Neural progenitor cell (in vitro differentiated cells): ENCODE measurements around the gene SNCAIP. TPM values are rescaled to one million over a fixed set of nuclear protein-coding genes. Genes with fewer than 3 reads are reported as not detected.

Source experiments
- DNase-seq: peaks from one replicate; pipeline ENCODE4 v3.0.0-alpha.2; 2016; ENCODE audit warnings: low spot score
- H2AFZ ChIP-seq: fragments of 200-600 bp; sonication (generic); replicated peaks from 2 replicates; pipeline ENCODE4 v1.6.1; 2016; ENCODE audit warnings: antibody characterized with exemption
- H3F3A ChIP-seq: fragments of 200-600 bp; sonication (generic); 2 replicates; pipeline ENCODE4 v1.6.1; 2016; ENCODE audit warnings: antibody characterized with exemption, low read depth
- H3K27ac ChIP-seq: fragments of 200-600 bp; sonication (generic); 2 replicates; pipeline ENCODE4 v1.5.1; 2016; ENCODE audit warnings: mild to moderate bottlenecking
- H3K27me3 ChIP-seq: fragments of 200-600 bp; sonication (generic); 2 replicates; pipeline ENCODE4 v1.6.1; 2016; ENCODE audit warnings: mild to moderate bottlenecking, moderate library complexity
- H3K36me3 ChIP-seq: fragments of 200-600 bp; sonication (generic); 2 replicates; pipeline ENCODE4 v1.5.1; 2016
- H3K4me1 ChIP-seq: fragments of 200-600 bp; sonication (generic); 2 replicates; pipeline ENCODE4 v1.6.1; 2016; ENCODE audit warnings: mixed run types
- H3K4me2 ChIP-seq: fragments of 200-600 bp; sonication (generic); 2 replicates; pipeline ENCODE4 v1.6.1; 2016
- H3K4me3 ChIP-seq: fragments of 200-600 bp; sonication (generic); 2 replicates; pipeline ENCODE4 v1.5.1; 2016
- H3K79me2 ChIP-seq: fragments of 200-600 bp; sonication (generic); 2 replicates; pipeline ENCODE4 v1.6.1; 2016; ENCODE audit warnings: low read depth
- H3K9ac ChIP-seq: fragments of 200-600 bp; sonication (generic); 2 replicates; pipeline ENCODE4 v1.6.1; 2016
- H3K9me3 ChIP-seq: fragments of 200-600 bp; sonication (generic); 2 replicates; pipeline ENCODE4 v1.5.1; 2016; ENCODE audit warnings: low read depth
- H4K20me1 ChIP-seq: fragments of 200-600 bp; sonication (generic); 2 replicates; pipeline ENCODE4 v1.6.1; 2016; ENCODE audit warnings: low read depth
- H3K27ac Mint-ChIP-seq: 3 replicates; pipeline ENCODE4 v1.8.0; 2021; ENCODE audit warnings: mixed read lengths
- H3K27me3 Mint-ChIP-seq: 2 replicates; pipeline ENCODE4 v1.8.0; 2022; ENCODE audit warnings: low read depth, mild to moderate bottlenecking, inconsistent platforms, moderate library complexity, mixed read lengths; ENCODE audit not compliant: insufficient read depth
- H3K36me3 Mint-ChIP-seq: 3 replicates; pipeline ENCODE4 v1.8.0; 2021; ENCODE audit warnings: mixed read lengths
- H3K4me1 Mint-ChIP-seq: 3 replicates; pipeline ENCODE4 v1.8.0; 2021; ENCODE audit warnings: mixed read lengths
- H3K4me3 Mint-ChIP-seq: 3 replicates; pipeline ENCODE4 v1.8.0; 2021; ENCODE audit warnings: mild to moderate bottlenecking, moderate library complexity, mixed read lengths
- H3K9me3 Mint-ChIP-seq: 3 replicates; pipeline ENCODE4 v1.8.0; 2020; ENCODE audit warnings: mixed read lengths
- EZH2 ChIP-seq: fragments of 200-600 bp; sonication (generic); IDR thresholded peaks from 2 replicates; pipeline ENCODE4 v1.6.1; 2017; ENCODE audit warnings: antibody characterized with exemption, mild to moderate bottlenecking, moderate library complexity
- EZH2phosphoT487 ChIP-seq: fragments of 200-600 bp; sonication (generic); IDR thresholded peaks from 2 replicates; pipeline ENCODE4 v1.6.1; 2017; ENCODE audit warnings: antibody characterized with exemption
- total RNA-seq: library from RNA; depleted of rRNA; stranded (reverse); fragments of >200 nt; gene quantifications from 2 replicates; pipeline ENCODE4 v1.2.3, GENCODE V29; 2015; ENCODE audit warnings: low replicate concordance
- TF ChIP-seq, protein P1 (sequence below): fragments of 200-600 bp; sonication (generic); IDR thresholded peaks from 2 replicates; pipeline ENCODE4 v1.5.1; 2017; ENCODE audit warnings: antibody characterized with exemption, mild to moderate bottlenecking

Gene SNCAIP
- total RNA-seq, 1 donor from 2014 or later = 4.8 TPM

DNA sequence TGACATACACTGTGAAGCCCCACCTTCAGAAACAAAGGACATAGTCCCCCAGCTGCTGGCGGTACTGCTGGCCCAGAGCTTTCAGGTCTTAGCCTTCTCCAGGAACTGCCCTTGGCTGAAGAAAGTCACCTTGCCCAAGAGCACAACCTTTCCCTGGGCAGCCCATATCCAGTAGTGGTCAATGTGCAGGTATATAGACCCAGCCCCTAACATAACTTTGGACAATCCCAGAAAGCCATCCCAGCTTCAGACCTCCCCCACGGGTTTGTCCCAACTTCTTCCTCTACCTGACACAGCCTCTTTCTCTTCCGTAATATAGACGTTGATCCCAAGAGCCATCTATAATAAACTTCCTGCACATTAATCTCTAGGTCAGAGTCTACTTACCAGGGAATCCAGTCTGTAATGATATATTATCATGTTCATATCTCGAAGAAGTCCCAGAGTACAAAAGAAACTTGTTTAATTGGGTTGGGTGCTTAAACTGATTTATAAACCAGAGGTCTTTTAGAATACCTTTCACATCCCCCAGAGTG lies 157.4 kb downstream of the SNCAIP start:
- Histone ChIP-seq H4K20me1 (no peaks in the 10 kb centered on the region), H2AFZ (no peak overlapping the region), H3F3A (no peaks in the 10 kb centered on the region), H3K79me2 (no peaks in the 10 kb centered on the region), H3K36me3 (no peaks in the 10 kb centered on the region), H3K4me2 (no peak overlapping the region), H3K9me3 (no peaks in the 10 kb centered on the region), H3K27ac (no peak overlapping the region), H3K27me3 (no peaks in the 10 kb centered on the region), H3K4me1 (peaks cover 11% of the 10 kb centered on the region), H3K9ac (no peak overlapping the region), H3K4me3 (no peak overlapping the region)
- Mint-ChIP-seq H3K4me1 (no peaks in the 10 kb centered on the region), H3K9me3 (no peaks in the 10 kb centered on the region), H3K27ac (no peak overlapping the region), H3K4me3 (no peak overlapping the region), H3K36me3 (no peaks in the 10 kb centered on the region), H3K27me3 (no peaks in the 10 kb centered on the region)
- DNase-seq = no peak
- TF ChIP-seq EZH2 = no peak
- TF ChIP-seq, protein P1, sequence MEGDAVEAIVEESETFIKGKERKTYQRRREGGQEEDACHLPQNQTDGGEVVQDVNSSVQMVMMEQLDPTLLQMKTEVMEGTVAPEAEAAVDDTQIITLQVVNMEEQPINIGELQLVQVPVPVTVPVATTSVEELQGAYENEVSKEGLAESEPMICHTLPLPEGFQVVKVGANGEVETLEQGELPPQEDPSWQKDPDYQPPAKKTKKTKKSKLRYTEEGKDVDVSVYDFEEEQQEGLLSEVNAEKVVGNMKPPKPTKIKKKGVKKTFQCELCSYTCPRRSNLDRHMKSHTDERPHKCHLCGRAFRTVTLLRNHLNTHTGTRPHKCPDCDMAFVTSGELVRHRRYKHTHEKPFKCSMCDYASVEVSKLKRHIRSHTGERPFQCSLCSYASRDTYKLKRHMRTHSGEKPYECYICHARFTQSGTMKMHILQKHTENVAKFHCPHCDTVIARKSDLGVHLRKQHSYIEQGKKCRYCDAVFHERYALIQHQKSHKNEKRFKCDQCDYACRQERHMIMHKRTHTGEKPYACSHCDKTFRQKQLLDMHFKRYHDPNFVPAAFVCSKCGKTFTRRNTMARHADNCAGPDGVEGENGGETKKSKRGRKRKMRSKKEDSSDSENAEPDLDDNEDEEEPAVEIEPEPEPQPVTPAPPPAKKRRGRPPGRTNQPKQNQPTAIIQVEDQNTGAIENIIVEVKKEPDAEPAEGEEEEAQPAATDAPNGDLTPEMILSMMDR = no peak
- TF ChIP-seq EZH2phosphoT487 = no peak

DNA sequence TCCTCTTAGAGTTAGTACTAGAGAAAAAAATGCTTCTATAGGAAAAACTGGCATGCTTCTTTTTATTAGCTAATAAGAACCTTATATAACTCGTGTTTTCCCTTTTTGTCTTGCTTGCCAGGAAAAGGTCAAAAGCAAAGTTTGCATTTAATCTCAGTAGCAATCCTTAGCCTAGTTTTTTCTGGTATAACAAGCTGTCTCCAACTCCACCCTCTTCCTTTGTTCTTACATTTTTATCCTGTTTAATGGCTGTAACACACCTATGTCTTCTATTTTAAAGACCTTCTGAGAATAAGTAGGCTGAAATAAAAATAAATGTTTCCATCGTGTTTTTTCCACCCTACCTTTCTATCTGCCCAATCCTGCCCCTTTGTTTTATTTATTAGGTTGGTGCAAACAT lies 158.3 kb downstream of the SNCAIP start:
- no peak overlapping the region for H2AFZ ChIP-seq
- no peaks in the 10 kb centered on the region for H3K4me1 Mint-ChIP-seq
- no peak for TF ChIP-seq EZH2
- TF ChIP-seq EZH2phosphoT487 = no peak
- TF ChIP-seq, protein P1 = no peak
- H3K4me1 ChIP-seq = peaks cover 8% of the 10 kb centered on the region
- H3K4me2 ChIP-seq = no peak overlapping the region
- no peak overlapping the region for H3K27ac Mint-ChIP-seq
- no peaks in the 10 kb centered on the region for H3K79me2 ChIP-seq
- H3K4me3 ChIP-seq = no peak overlapping the region
- no peaks in the 10 kb centered on the region for H3K36me3 Mint-ChIP-seq
- no peak overlapping the region for H3K27ac ChIP-seq
- no peaks in the 10 kb centered on the region for H4K20me1 ChIP-seq
- H3K27me3 ChIP-seq = no peaks in the 10 kb centered on the region
- no peaks in the 10 kb centered on the region for H3F3A ChIP-seq
- H3K27me3 Mint-ChIP-seq = no peaks in the 10 kb centered on the region
- H3K9me3 ChIP-seq = no peaks in the 10 kb centered on the region
- DNase-seq = no peak
- no peak overlapping the region for H3K4me3 Mint-ChIP-seq
- H3K9ac ChIP-seq = no peak overlapping the region
- no peaks in the 10 kb centered on the region for H3K36me3 ChIP-seq
- no peaks in the 10 kb centered on the region for H3K9me3 Mint-ChIP-seq

DNA sequence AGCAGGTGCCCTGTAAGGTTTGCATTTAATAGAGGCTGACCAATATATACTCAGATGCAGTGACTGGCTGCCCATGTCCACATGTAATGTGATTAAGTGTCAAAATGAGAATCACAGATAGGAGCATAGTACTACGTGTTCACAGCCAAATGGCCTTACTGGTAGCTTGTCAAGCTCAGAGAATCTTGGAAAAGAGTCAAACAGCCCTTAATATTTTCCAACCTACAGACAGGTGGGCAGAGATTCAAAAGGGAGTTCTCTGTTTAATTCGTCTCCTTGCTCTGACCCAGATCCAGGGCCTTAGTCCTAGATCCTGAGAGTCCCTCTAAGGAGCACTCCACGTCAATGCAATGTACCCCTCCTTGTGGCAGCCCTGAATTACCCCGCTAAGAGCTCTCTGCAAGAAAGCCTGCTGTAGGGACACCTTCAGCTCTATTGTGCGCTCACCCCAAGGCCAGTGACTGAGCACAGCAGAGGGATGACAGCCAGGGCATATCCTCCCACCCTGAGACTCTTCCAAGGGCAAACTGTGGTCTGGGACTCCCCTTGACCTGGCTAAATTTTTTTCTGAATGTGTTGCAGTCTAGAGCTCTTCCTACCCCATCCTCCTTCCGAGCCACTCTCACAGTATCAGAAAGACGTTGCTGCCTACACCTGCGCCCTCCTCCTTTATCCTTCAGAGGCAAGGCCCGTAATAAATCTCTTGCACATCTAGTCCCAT lies 159.2 kb downstream of the SNCAIP start:
- H3K36me3 ChIP-seq = no peaks in the 10 kb centered on the region
- no peak overlapping the region for H3K4me2 ChIP-seq

More for the DNA sequence above, 159.2 kb downstream of the SNCAIP start:
- no peaks in the 10 kb centered on the region for H3K4me1 Mint-ChIP-seq
- Histone ChIP-seq H3K9ac (no peak overlapping the region), H4K20me1 (no peaks in the 10 kb centered on the region), H3K4me3 (no peak overlapping the region), H3K79me2 (no peaks in the 10 kb centered on the region), H3K4me1 (peaks cover under 1% of the 10 kb centered on the region), H3F3A (no peaks in the 10 kb centered on the region), H3K27ac (no peak overlapping the region), H3K9me3 (no peaks in the 10 kb centered on the region), H3K27me3 (no peaks in the 10 kb centered on the region), H2AFZ (no peak overlapping the region)
- no peak overlapping the region for H3K27ac Mint-ChIP-seq
- H3K27me3 Mint-ChIP-seq = no peaks in the 10 kb centered on the region
- DNase-seq = peak; percentile 30
- no peak overlapping the region for H3K4me3 Mint-ChIP-seq
- no peaks in the 10 kb centered on the region for H3K36me3 Mint-ChIP-seq
- H3K9me3 Mint-ChIP-seq = no peaks in the 10 kb centered on the region
- TF ChIP-seq EZH2phosphoT487 (no peak), EZH2 (no peak)
- TF ChIP-seq, protein P1 = no peak
